ENCODE results near the gene BAK1.

DNA sequence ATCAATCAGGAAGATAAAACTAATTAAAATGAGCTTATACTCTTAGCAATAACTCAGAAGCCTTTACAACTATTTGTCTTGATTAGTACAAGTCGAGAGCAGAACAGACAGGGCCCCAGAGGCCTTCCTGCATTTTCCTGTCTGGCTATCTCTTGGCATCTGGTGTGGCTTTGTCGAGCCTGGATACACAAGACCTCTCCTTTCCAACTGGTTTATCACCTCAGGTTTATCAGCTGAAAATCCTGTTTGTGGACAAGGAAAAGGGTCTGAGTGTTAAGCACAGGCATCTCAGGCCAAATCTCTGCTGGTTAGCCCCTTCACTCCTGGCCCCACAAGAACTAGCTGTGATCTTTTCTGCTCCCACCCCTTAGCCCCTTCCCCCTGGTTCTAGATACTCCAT lies 32.6 kb downstream of the BAK1 start:
- TF ChIP-seq, protein P1, sequence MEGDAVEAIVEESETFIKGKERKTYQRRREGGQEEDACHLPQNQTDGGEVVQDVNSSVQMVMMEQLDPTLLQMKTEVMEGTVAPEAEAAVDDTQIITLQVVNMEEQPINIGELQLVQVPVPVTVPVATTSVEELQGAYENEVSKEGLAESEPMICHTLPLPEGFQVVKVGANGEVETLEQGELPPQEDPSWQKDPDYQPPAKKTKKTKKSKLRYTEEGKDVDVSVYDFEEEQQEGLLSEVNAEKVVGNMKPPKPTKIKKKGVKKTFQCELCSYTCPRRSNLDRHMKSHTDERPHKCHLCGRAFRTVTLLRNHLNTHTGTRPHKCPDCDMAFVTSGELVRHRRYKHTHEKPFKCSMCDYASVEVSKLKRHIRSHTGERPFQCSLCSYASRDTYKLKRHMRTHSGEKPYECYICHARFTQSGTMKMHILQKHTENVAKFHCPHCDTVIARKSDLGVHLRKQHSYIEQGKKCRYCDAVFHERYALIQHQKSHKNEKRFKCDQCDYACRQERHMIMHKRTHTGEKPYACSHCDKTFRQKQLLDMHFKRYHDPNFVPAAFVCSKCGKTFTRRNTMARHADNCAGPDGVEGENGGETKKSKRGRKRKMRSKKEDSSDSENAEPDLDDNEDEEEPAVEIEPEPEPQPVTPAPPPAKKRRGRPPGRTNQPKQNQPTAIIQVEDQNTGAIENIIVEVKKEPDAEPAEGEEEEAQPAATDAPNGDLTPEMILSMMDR (IDR thresholded peaks at IDR 0.05; ENCODE audit: low read depth, low read length, poor library complexity, severe bottlenecking): no peak
- no peak for TF ChIP-seq EZH2phosphoT487 (IDR thresholded peaks at IDR 0.05; ENCODE audit: borderline replicate concordance, low read length)
